ENCODE data around the gene COA5.
"Not testable (repeated sequence)": the region's sequence is repeated elsewhere in the genome, so short reads cannot be mapped to it uniquely, and the experiment has no call there.

COA5 gene

GRCh38 chr2:98594665-98595064 lies 13.6 kb downstream of the COA5 start:
- not testable (repeated sequence) for H2BK120ac ChIP-seq (ENCODE audit: low read depth, low read length); H3K9me3 ChIP-seq (ENCODE audit: control insufficient read depth, low read length); H2AFZ ChIP-seq (ENCODE audit: low read depth, low read length); H3K4me1 ChIP-seq (ENCODE audit: control insufficient read depth, insufficient read depth, low read depth, low read length); H3K4ac ChIP-seq (ENCODE audit: low read depth in 1 of 2, low read length in 2 of 2); H3K27me3 ChIP-seq (ENCODE audit: control insufficient read depth in 1 of 2, insufficient read depth in 1 of 2, low read length in 2 of 2); H3K4me3 ChIP-seq (ENCODE audit: insufficient read depth in 1 of 2, low read depth in 1 of 2, low read length in 2 of 2); H3K4me2 ChIP-seq (ENCODE audit: low read length, poor library complexity, severe bottlenecking); H3K23ac ChIP-seq (ENCODE audit: low read length in 2 of 2); H2BK15ac ChIP-seq (ENCODE audit: low read depth, poor library complexity, severe bottlenecking); H3K79me1 ChIP-seq (replicated peaks; ENCODE audit: low read length, poor library complexity, severe bottlenecking); H2BK12ac ChIP-seq (ENCODE audit: low read length in 2 of 2); H3K18ac ChIP-seq (ENCODE audit: low read depth in 1 of 2, low read length in 2 of 2); DNase-seq; H3K9ac ChIP-seq (ENCODE audit: low read length); H4K91ac ChIP-seq (ENCODE audit: low read length); H4K8ac ChIP-seq (ENCODE audit: low read length); H2AK5ac ChIP-seq (ENCODE audit: low read length, severe bottlenecking); H2BK5ac ChIP-seq (ENCODE audit: low read depth, low read length, poor library complexity, severe bottlenecking); H3K14ac ChIP-seq (ENCODE audit: low read length in 2 of 2); H3K27ac ChIP-seq (ENCODE audit: low read length, poor library complexity, severe bottlenecking)
- WGBS = 100% methylated on average over 1 of the region's 4 CpGs
- peaks cover 10 to 50% of the 10 kb centered on the region in 2 experiments for H3K36me3 ChIP-seq (ENCODE audit: control insufficient read depth in 1 of 2, insufficient read depth in 2 of 2, low read depth in 1 of 2, low read length in 2 of 2)

GRCh38 chr2:98592565-98592964 lies 15.7 kb downstream of the COA5 start:
- Histone ChIP-seq H3K9ac (ENCODE audit: low read length) (no peak overlapping the region), H3K14ac (ENCODE audit: low read length in 2 of 2) (no peak overlapping the region)
- WGBS = 96% methylated on average over 8 of the region's 8 CpGs

GRCh38 chr2:98589489-98589888 lies 18.8 kb downstream of the COA5 start:
- Histone ChIP-seq H3K27me3 (ENCODE audit: control insufficient read depth in 1 of 2, insufficient read depth in 1 of 2, low read length in 2 of 2) (no peaks in the 10 kb centered on the region), H3K36me3 (ENCODE audit: control insufficient read depth in 1 of 2, insufficient read depth in 2 of 2, low read depth in 1 of 2, low read length in 2 of 2) (peaks cover 16 to 27% of the 10 kb centered on the region in 2 experiments), H2AFZ (ENCODE audit: low read depth, low read length) (no peak overlapping the region), H2BK15ac (ENCODE audit: low read depth, poor library complexity, severe bottlenecking) (no peak overlapping the region), H3K4me3 (ENCODE audit: insufficient read depth in 1 of 2, low read depth in 1 of 2, low read length in 2 of 2) (no peak overlapping the region), H3K27ac (ENCODE audit: low read length, poor library complexity, severe bottlenecking) (no peak overlapping the region), H3K23ac (ENCODE audit: low read length in 2 of 2) (no peak overlapping the region), H4K8ac (ENCODE audit: low read length) (no peak overlapping the region), H3K9ac (ENCODE audit: low read length) (no peak overlapping the region), H4K91ac (ENCODE audit: low read length) (no peak overlapping the region), H2BK5ac (ENCODE audit: low read depth, low read length, poor library complexity, severe bottlenecking) (no peak overlapping the region), H3K18ac (ENCODE audit: low read depth in 1 of 2, low read length in 2 of 2) (no peak overlapping the region), H3K14ac (ENCODE audit: low read length in 2 of 2) (no peak overlapping the region), H2AK5ac (ENCODE audit: low read length, severe bottlenecking) (no peak overlapping the region), H3K9me3 (ENCODE audit: control insufficient read depth, low read length) (no peaks in the 10 kb centered on the region), H3K4me1 (ENCODE audit: control insufficient read depth, insufficient read depth, low read depth, low read length) (no peaks in the 10 kb centered on the region), H3K4me2 (ENCODE audit: low read length, poor library complexity, severe bottlenecking) (no peak overlapping the region), H2BK120ac (ENCODE audit: low read depth, low read length) (no peak overlapping the region), H3K4ac (ENCODE audit: low read depth in 1 of 2, low read length in 2 of 2) (no peak overlapping the region), H3K79me1 (replicated peaks; ENCODE audit: low read length, poor library complexity, severe bottlenecking) (no peaks in the 10 kb centered on the region), H2BK12ac (ENCODE audit: low read length in 2 of 2) (no peak overlapping the region)
- no peak for DNase-seq
- 98% methylated on average over 4 of the region's 4 CpGs for WGBS

More at GRCh38 chr2:98592565-98592964, 15.7 kb downstream of the COA5 start:
- Histone ChIP-seq H3K27me3 (ENCODE audit: control insufficient read depth in 1 of 2, insufficient read depth in 1 of 2, low read length in 2 of 2) (no peaks in the 10 kb centered on the region), H3K27ac (ENCODE audit: low read length, poor library complexity, severe bottlenecking) (no peak overlapping the region), H4K8ac (ENCODE audit: low read length) (no peak overlapping the region), H3K4ac (ENCODE audit: low read depth in 1 of 2, low read length in 2 of 2) (no peak overlapping the region), H3K23ac (ENCODE audit: low read length in 2 of 2) (no peak overlapping the region), H2BK5ac (ENCODE audit: low read depth, low read length, poor library complexity, severe bottlenecking) (no peak overlapping the region), H3K4me3 (ENCODE audit: insufficient read depth in 1 of 2, low read depth in 1 of 2, low read length in 2 of 2) (no peak overlapping the region), H3K18ac (ENCODE audit: low read depth in 1 of 2, low read length in 2 of 2) (peak overlapping the region in 1 of 2 experiments; percentile 30), H3K79me1 (replicated peaks; ENCODE audit: low read length, poor library complexity, severe bottlenecking) (no peaks in the 10 kb centered on the region), H3K36me3 (ENCODE audit: control insufficient read depth in 1 of 2, insufficient read depth in 2 of 2, low read depth in 1 of 2, low read length in 2 of 2) (peaks cover 9 to 38% of the 10 kb centered on the region in 2 experiments), H2AFZ (ENCODE audit: low read depth, low read length) (no peak overlapping the region), H4K91ac (ENCODE audit: low read length) (no peak overlapping the region), H3K9me3 (ENCODE audit: control insufficient read depth, low read length) (no peaks in the 10 kb centered on the region), H2BK120ac (ENCODE audit: low read depth, low read length) (no peak overlapping the region), H3K4me2 (ENCODE audit: low read length, poor library complexity, severe bottlenecking) (no peak overlapping the region), H3K4me1 (ENCODE audit: control insufficient read depth, insufficient read depth, low read depth, low read length) (no peaks in the 10 kb centered on the region), H2BK12ac (ENCODE audit: low read length in 2 of 2) (no peak overlapping the region), H2BK15ac (ENCODE audit: low read depth, poor library complexity, severe bottlenecking) (no peak overlapping the region), H2AK5ac (ENCODE audit: low read length, severe bottlenecking) (no peak overlapping the region)
- no peak for DNase-seq

GRCh38 chr2:98588880-98589431 lies 19.4 kb downstream of the COA5 start:
- Histone ChIP-seq H2AFZ (ENCODE audit: low read depth, low read length) (no peak overlapping the region), H3K23ac (ENCODE audit: low read length in 2 of 2) (no peak overlapping the region), H4K8ac (ENCODE audit: low read length) (peak overlapping the region; percentile 33), H2BK120ac (ENCODE audit: low read depth, low read length) (no peak overlapping the region), H2BK5ac (ENCODE audit: low read depth, low read length, poor library complexity, severe bottlenecking) (no peak overlapping the region), H3K27ac (ENCODE audit: low read length, poor library complexity, severe bottlenecking) (no peak overlapping the region), H3K9ac (ENCODE audit: low read length) (no peak overlapping the region), H3K18ac (ENCODE audit: low read depth in 1 of 2, low read length in 2 of 2) (no peak overlapping the region), H3K79me1 (replicated peaks; ENCODE audit: low read length, poor library complexity, severe bottlenecking) (no peaks in the 10 kb centered on the region), H3K4me2 (ENCODE audit: low read length, poor library complexity, severe bottlenecking) (no peak overlapping the region), H3K4me1 (ENCODE audit: control insufficient read depth, insufficient read depth, low read depth, low read length) (no peaks in the 10 kb centered on the region), H3K36me3 (ENCODE audit: control insufficient read depth in 1 of 2, insufficient read depth in 2 of 2, low read depth in 1 of 2, low read length in 2 of 2) (peaks cover 19 to 31% of the 10 kb centered on the region in 2 experiments), H3K4me3 (ENCODE audit: insufficient read depth in 1 of 2, low read depth in 1 of 2, low read length in 2 of 2) (peak overlapping the region in 1 of 2 experiments; percentile 4), H3K14ac (ENCODE audit: low read length in 2 of 2) (no peak overlapping the region), H4K91ac (ENCODE audit: low read length) (no peak overlapping the region), H3K27me3 (ENCODE audit: control insufficient read depth in 1 of 2, insufficient read depth in 1 of 2, low read length in 2 of 2) (no peaks in the 10 kb centered on the region), H2BK15ac (ENCODE audit: low read depth, poor library complexity, severe bottlenecking) (no peak overlapping the region), H2BK12ac (ENCODE audit: low read length in 2 of 2) (no peak overlapping the region), H2AK5ac (ENCODE audit: low read length, severe bottlenecking) (no peak overlapping the region), H3K4ac (ENCODE audit: low read depth in 1 of 2, low read length in 2 of 2) (no peak overlapping the region), H3K9me3 (ENCODE audit: control insufficient read depth, low read length) (no peaks in the 10 kb centered on the region)
- DNase-seq = no peak
- 91% methylated on average over 4 of the region's 4 CpGs for WGBS
